Keratinocyte (primary cell): ENCODE data around the gene ARHGAP10.

Experiments
- CTCF ChIP-seq, 3 experiments: IDR thresholded peaks in 1 of 3; conservative IDR thresholded peaks in 1 of 3; optimal IDR thresholded peaks in 1 of 3; 2 replicates in 2 of 3; 3 replicates in 1 of 3; pipeline versions ENCODE3 to v1.5.1; 2011; ENCODE audit warnings: low read length in 3 of 3, mild to moderate bottlenecking in 3 of 3, moderate library complexity in 2 of 3, control low read depth in 1 of 3, inconsistent platforms in 1 of 3; ENCODE audit not compliant: insufficient read depth in 2 of 3; ENCODE audit errors: extremely low read depth in 1 of 3
- EZH2 ChIP-seq: IDR thresholded peaks from one replicate; pipeline ENCODE4 v1.6.1; 2012; ENCODE audit warnings: inconsistent platforms, mild to moderate bottlenecking, low read length, moderate library complexity

DNA sequence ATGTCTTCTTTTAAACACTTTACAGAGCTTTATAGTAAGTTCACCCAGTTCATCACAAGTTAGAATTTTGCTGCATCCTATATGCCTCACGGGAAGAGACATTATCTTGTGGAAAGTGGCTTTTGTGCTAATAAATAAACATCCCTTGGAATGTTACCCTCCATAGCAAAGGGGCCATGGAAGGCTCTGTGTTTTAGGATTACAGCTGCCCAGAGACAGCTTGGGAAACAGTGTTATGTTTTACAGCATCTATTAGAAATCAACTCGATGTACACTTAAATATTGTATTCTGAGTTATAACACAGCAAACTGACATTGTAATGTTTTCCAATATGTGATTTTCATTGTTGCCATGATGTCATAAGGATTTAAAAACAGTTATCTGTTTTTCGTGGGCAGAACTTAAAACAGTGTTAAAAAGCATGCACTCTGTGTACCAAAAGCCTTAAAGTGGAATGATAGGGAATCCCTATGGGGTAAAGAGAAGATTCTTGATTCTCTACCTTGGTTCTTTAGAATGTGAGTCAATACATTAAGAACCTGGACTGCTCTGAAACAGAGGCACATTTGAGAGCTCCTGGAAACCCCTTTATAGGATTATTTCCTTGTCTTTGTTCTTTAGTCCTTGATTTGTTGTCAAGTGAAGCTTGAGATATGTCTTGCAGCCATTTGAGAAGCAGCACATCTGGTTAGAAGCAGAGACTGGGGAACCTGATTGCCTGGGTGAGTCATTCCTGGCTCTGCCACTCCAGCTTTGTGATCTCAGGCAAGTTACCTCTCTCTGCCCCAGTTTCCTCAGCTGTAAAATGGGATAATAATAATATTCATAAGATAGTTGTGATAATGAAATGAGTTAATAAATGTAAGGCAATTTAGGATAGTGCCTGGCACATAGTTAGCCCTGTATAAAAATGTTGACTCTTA is 41.6 kb downstream of the ARHGAP10 start:
- TF ChIP-seq CTCF (optimal IDR thresholded peaks at IDR 0.05 in 1 of 3, IDR thresholded peaks at IDR 0.05 in 1 of 3, conservative IDR thresholded peaks at IDR 0.05 in 1 of 3; ENCODE audit: extremely low read depth in 1 of 3, insufficient read depth in 2 of 3, low read length in 3 of 3) = no peak
- TF ChIP-seq EZH2 = no peak
